ENCODE measurements around the gene CRP.
"Not testable (repeated sequence)": the region's sequence is repeated elsewhere in the genome, so short reads cannot be mapped to it uniquely, and the experiment has no call there.

CRP gene

GRCh38 chr1:159699653-159700052 lies 14.7 kb downstream of the CRP start:
- DNase-seq: no peak

- no peak for DNase-seq
Observed at GRCh38 chr1:159699246-159699645, 15.1 kb downstream of the CRP start.

- no peak for DNase-seq
Observed at GRCh38 chr1:159687511-159687910, 26.9 kb downstream of the CRP start.

GRCh38 chr1:159686599-159687299 lies 27.6 kb downstream of the CRP start:
- no peak for DNase-seq

GRCh38 chr1:159678939-159679338 lies 35.5 kb downstream of the CRP start:
- no peak for DNase-seq

GRCh38 chr1:159675046-159675445 lies 39.3 kb downstream of the CRP start:
- no peak for DNase-seq

GRCh38 chr1:159672390-159672789 lies 42.0 kb downstream of the CRP start:
- DNase-seq: not testable (repeated sequence)

- DNase-seq: no peak
Observed at GRCh38 chr1:159669338-159669737, 45.1 kb downstream of the CRP start.

GRCh38 chr1:159668739-159669138 lies 45.6 kb downstream of the CRP start:
- DNase-seq: no peak

- no peak for DNase-seq
Observed at GRCh38 chr1:159664247-159664646, 50.1 kb downstream of the CRP start.

- DNase-seq: no peak
Observed at GRCh38 chr1:159663552-159663951, 50.8 kb downstream of the CRP start.

Data from C1 segment of cervical spinal cord (tissue), 14 donors.